ENCODE data around the gene ING3.

DNA sequence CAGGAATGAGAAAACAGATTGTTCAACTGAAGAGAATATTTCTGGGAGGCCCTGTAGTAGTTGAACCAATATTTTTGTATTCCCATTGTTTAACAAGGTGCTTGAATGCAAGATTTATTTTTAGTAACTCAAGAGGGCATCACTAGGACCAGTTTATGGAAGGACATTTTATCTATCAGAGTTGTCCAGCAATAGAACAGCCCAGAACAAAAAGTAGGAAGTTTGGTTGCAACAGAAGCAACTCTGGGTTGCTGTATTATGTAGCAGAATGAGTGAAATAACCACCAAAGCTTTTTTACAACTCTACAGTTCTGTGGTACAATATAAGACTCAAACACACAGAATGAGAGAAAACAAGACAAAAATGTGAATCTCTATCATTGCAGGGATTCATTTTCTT is 72.6 kb downstream of the ING3 start:
- TF ChIP-seq, protein P1, sequence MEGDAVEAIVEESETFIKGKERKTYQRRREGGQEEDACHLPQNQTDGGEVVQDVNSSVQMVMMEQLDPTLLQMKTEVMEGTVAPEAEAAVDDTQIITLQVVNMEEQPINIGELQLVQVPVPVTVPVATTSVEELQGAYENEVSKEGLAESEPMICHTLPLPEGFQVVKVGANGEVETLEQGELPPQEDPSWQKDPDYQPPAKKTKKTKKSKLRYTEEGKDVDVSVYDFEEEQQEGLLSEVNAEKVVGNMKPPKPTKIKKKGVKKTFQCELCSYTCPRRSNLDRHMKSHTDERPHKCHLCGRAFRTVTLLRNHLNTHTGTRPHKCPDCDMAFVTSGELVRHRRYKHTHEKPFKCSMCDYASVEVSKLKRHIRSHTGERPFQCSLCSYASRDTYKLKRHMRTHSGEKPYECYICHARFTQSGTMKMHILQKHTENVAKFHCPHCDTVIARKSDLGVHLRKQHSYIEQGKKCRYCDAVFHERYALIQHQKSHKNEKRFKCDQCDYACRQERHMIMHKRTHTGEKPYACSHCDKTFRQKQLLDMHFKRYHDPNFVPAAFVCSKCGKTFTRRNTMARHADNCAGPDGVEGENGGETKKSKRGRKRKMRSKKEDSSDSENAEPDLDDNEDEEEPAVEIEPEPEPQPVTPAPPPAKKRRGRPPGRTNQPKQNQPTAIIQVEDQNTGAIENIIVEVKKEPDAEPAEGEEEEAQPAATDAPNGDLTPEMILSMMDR (IDR thresholded peaks at IDR 0.05), result no peak
- TF ChIP-seq NR1H2 (CRISPR knock-in tag; IDR thresholded peaks at IDR 0.05), result no peak
- TF ChIP-seq NR3C1 (CRISPR knock-in tag; conservative IDR thresholded peaks at IDR 0.05; ENCODE audit: low read depth), result no peak
- TF ChIP-seq ZMAT4 (CRISPR knock-in tag; IDR thresholded peaks at IDR 0.05), result no peak
- TF ChIP-seq TP53 (CRISPR knock-in tag; IDR thresholded peaks at IDR 0.05), result no peak
- no peak for TF ChIP-seq NR2C2 (CRISPR knock-in tag; IDR thresholded peaks at IDR 0.05)
- TF ChIP-seq, protein P2, sequence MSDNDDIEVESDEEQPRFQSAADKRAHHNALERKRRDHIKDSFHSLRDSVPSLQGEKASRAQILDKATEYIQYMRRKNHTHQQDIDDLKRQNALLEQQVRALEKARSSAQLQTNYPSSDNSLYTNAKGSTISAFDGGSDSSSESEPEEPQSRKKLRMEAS (CRISPR knock-in tag; IDR thresholded peaks at IDR 0.05), result no peak
- TF ChIP-seq AR (CRISPR knock-in tag; IDR thresholded peaks at IDR 0.05), result no peak
- TF ChIP-seq, protein P3, sequence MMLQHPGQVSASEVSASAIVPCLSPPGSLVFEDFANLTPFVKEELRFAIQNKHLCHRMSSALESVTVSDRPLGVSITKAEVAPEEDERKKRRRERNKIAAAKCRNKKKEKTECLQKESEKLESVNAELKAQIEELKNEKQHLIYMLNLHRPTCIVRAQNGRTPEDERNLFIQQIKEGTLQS (CRISPR knock-in tag; conservative IDR thresholded peaks at IDR 0.05), result no peak
- no peak for TF ChIP-seq IRF1 (CRISPR knock-in tag; IDR thresholded peaks at IDR 0.05)
- TF ChIP-seq ZNF263 (CRISPR knock-in tag; IDR thresholded peaks at IDR 0.05; ENCODE audit: low read depth), result no peak
- no peak for TF ChIP-seq FOXP1 (CRISPR knock-in tag; IDR thresholded peaks at IDR 0.05; ENCODE audit: borderline replicate concordance)
- no peak for TF ChIP-seq FOXP4 (CRISPR knock-in tag; IDR thresholded peaks at IDR 0.05)
- TF ChIP-seq, protein P4, sequence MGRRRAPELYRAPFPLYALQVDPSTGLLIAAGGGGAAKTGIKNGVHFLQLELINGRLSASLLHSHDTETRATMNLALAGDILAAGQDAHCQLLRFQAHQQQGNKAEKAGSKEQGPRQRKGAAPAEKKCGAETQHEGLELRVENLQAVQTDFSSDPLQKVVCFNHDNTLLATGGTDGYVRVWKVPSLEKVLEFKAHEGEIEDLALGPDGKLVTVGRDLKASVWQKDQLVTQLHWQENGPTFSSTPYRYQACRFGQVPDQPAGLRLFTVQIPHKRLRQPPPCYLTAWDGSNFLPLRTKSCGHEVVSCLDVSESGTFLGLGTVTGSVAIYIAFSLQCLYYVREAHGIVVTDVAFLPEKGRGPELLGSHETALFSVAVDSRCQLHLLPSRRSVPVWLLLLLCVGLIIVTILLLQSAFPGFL (CRISPR knock-in tag; IDR thresholded peaks at IDR 0.05; ENCODE audit: borderline replicate concordance), result no peak
